Hepatocyte (in vitro differentiated cells): ENCODE data around the gene KLHL7. TPM values are rescaled to one million over a fixed set of nuclear protein-coding genes. Genes with fewer than 3 reads are reported as not detected.

Experiments used
- DNase-seq: peaks from one replicate; pipeline ENCODE4 v3.0.0-alpha.2; 2016; ENCODE audit warnings: low spot score
- H2AFZ ChIP-seq: fragments of 200-600 bp; sonication (generic); 2 replicates; pipeline ENCODE4 v1.6.0; 2016; ENCODE audit warnings: antibody characterized with exemption, mild to moderate bottlenecking
- H3K27ac ChIP-seq: fragments of 200-600 bp; sonication (generic); 2 replicates; pipeline ENCODE4 v1.5.1; 2016; ENCODE audit warnings: mild to moderate bottlenecking
- H3K27me3 ChIP-seq: fragments of 200-600 bp; sonication (generic); 2 replicates; pipeline ENCODE4 v1.6.1; 2016
- H3K36me3 ChIP-seq: fragments of 200-600 bp; sonication (generic); replicated peaks from 2 replicates; pipeline ENCODE4 v1.5.1; 2016; ENCODE audit warnings: low read depth; ENCODE audit not compliant: insufficient read depth
- H3K4me1 ChIP-seq: fragments of 200-600 bp; sonication (generic); 2 replicates; pipeline ENCODE4 v1.5.1; 2016; ENCODE audit warnings: mild to moderate bottlenecking, moderate library complexity; ENCODE audit not compliant: insufficient read depth
- H3K4me2 ChIP-seq: fragments of 200-600 bp; sonication (generic); 2 replicates; pipeline ENCODE4 v1.6.0; 2016
- H3K4me3 ChIP-seq: fragments of 200-600 bp; sonication (generic); 2 replicates; pipeline ENCODE4 v1.5.1; 2016; ENCODE audit warnings: mild to moderate bottlenecking
- H3K79me2 ChIP-seq: fragments of 200-600 bp; sonication (generic); 2 replicates; pipeline ENCODE4 v1.6.0; 2017; ENCODE audit warnings: mild to moderate bottlenecking
- H3K9me2 ChIP-seq: fragments of 200-600 bp; sonication (generic); replicated peaks from 2 replicates; pipeline ENCODE4 v1.6.0; 2017; ENCODE audit warnings: mild to moderate bottlenecking; ENCODE audit not compliant: insufficient read depth
- H3K9me3 ChIP-seq: fragments of 200-600 bp; sonication (generic); 2 replicates; pipeline ENCODE4 v1.5.1; 2016; ENCODE audit warnings: low read depth, mild to moderate bottlenecking
- H4K20me1 ChIP-seq: fragments of 200-600 bp; sonication (generic); 2 replicates; pipeline ENCODE4 v1.6.0; 2016; ENCODE audit warnings: mild to moderate bottlenecking; ENCODE audit not compliant: insufficient read depth, poor library complexity, severe bottlenecking
- EZH2 ChIP-seq: fragments of 200-600 bp; sonication (generic); IDR thresholded peaks from 2 replicates; pipeline ENCODE4 v1.6.1; 2016; ENCODE audit warnings: antibody characterized with exemption, mild to moderate bottlenecking, borderline replicate concordance
- EZH2phosphoT487 ChIP-seq: fragments of 200-600 bp; sonication (generic); IDR thresholded peaks from one replicate; pipeline ENCODE4 v1.6.1; 2018; ENCODE audit warnings: antibody characterized with exemption, mild to moderate bottlenecking, low read depth, moderate library complexity; ENCODE audit not compliant: unreplicated experiment, severe bottlenecking
- WGBS: methylation state at CpG from one replicate; pipeline ENCODE4 v1.1.6; 2016; ENCODE audit warnings: low lambda C conversion rate; ENCODE audit errors: missing lambda C conversion rate; 5-methylcytosine and 5-hydroxymethylcytosine counted together
- polyA plus RNA-seq: library from polyadenylated mRNA; unstranded; fragments of >200 nt; fragmentation: Nextera tagmentation; extraction: Ambion mirVana; gene quantifications from 2 replicates; pipeline ENCODE4 v1.2.1, GENCODE V29; 2016
- total RNA-seq: library from RNA; depleted of rRNA; stranded (reverse); fragments of >200 nt; gene quantifications from 2 replicates; pipeline ENCODE4 v1.2.3, GENCODE V29; 2014
- TF ChIP-seq, protein P1 (sequence below): fragments of 200-600 bp; sonication (generic); IDR thresholded peaks from 2 replicates; pipeline ENCODE4 v1.5.1; 2016; ENCODE audit warnings: antibody characterized with exemption, mild to moderate bottlenecking; ENCODE audit not compliant: poor library complexity

The KLHL7 gene
- total and polyA plus RNA-seq, 2 experiments from 2014 or later: 30.7 to 39.4 TPM

DNA sequence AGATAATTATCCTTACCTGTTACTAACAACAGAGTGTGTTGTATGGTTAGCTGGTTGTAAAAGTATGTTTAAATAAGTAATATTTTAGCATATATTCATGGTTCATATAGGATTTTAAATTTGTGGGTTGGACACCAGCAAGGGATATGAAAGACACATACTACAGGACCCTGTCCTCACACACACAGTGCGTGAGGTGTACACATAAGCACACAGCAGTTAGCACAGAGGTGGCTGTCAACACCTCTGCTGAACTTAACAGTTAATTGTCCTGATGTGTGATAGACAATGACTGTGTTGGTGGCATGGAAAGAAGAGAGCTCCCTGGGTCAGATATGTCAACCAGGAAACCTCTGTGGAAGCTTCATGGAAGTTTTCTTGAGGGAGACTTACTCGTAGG, 53.0 kb downstream of the KLHL7 start:
- Histone ChIP-seq H3K4me3 (no peak overlapping the region), H3K9me2 (no peaks in the 10 kb centered on the region), H3K79me2 (no peaks in the 10 kb centered on the region), H3K9me3 (no peaks in the 10 kb centered on the region), H3K4me1 (peaks cover 3% of the 10 kb centered on the region), H3K36me3 (no peaks in the 10 kb centered on the region), H3K27ac (no peak overlapping the region), H3K4me2 (no peak overlapping the region), H2AFZ (no peak overlapping the region), H4K20me1 (no peaks in the 10 kb centered on the region), H3K27me3 (no peaks in the 10 kb centered on the region)
- DNase-seq: no peak
- TF ChIP-seq, protein P1, sequence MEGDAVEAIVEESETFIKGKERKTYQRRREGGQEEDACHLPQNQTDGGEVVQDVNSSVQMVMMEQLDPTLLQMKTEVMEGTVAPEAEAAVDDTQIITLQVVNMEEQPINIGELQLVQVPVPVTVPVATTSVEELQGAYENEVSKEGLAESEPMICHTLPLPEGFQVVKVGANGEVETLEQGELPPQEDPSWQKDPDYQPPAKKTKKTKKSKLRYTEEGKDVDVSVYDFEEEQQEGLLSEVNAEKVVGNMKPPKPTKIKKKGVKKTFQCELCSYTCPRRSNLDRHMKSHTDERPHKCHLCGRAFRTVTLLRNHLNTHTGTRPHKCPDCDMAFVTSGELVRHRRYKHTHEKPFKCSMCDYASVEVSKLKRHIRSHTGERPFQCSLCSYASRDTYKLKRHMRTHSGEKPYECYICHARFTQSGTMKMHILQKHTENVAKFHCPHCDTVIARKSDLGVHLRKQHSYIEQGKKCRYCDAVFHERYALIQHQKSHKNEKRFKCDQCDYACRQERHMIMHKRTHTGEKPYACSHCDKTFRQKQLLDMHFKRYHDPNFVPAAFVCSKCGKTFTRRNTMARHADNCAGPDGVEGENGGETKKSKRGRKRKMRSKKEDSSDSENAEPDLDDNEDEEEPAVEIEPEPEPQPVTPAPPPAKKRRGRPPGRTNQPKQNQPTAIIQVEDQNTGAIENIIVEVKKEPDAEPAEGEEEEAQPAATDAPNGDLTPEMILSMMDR: no peak
- TF ChIP-seq EZH2phosphoT487: no peak
- no peak for TF ChIP-seq EZH2
- 98% methylated on average over 2 of the region's 2 CpGs for WGBS

DNA sequence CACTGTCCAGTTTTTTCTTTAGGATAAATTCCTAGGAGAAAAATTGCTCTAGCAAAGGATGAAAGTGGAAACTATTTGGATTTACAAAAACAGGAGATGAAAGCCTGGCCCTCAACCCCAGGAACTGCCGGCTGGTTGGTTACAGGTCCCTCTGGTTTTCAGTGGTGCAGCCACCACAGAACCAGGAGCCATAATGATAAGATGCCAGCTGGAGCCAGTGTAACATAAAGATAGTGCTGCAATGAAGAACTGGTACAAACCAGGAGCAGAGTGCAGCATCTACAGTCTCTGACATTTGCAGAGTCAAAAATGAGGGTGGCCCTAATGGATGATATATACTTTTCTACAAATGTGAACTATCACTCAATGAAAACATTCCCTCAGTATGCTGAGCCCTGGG, 55.9 kb downstream of the KLHL7 start:
- Histone ChIP-seq H3K79me2 (no peaks in the 10 kb centered on the region), H3K27ac (no peak overlapping the region), H3K9me3 (no peaks in the 10 kb centered on the region), H3K36me3 (no peaks in the 10 kb centered on the region), H3K4me3 (no peak overlapping the region), H2AFZ (no peak overlapping the region), H3K27me3 (no peaks in the 10 kb centered on the region), H3K4me1 (peaks cover 3% of the 10 kb centered on the region), H3K9me2 (no peaks in the 10 kb centered on the region), H3K4me2 (no peak overlapping the region), H4K20me1 (no peaks in the 10 kb centered on the region)
- no peak for DNase-seq
- 96% methylated on average over 1 of the region's 1 CpG for WGBS
- TF ChIP-seq, protein P1: no peak
- TF ChIP-seq EZH2phosphoT487: no peak
- no peak for TF ChIP-seq EZH2

DNA sequence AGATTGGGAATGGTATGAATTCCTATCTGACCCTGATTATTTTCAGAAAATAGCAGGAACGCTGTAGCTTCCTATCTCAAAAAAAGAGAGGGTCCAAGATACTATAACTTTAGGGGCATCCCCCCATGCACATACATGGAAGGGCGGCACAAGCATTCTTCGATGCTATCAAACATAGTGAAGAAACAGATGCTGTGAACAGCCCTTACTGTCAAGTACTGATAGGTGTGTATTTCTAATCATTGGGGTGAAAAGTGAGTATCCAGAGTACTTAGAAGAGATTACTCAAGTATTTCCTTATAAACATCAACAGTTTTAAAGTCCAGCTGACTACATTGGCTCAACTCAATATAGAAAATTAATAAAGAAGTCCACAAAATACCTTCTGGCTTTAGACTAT, 59.3 kb downstream of the KLHL7 start:
- Histone ChIP-seq H3K27me3 (no peaks in the 10 kb centered on the region), H3K4me2 (no peak overlapping the region), H4K20me1 (no peaks in the 10 kb centered on the region), H3K9me3 (no peaks in the 10 kb centered on the region), H3K79me2 (no peaks in the 10 kb centered on the region), H2AFZ (no peak overlapping the region), H3K27ac (no peak overlapping the region), H3K9me2 (no peaks in the 10 kb centered on the region), H3K36me3 (no peaks in the 10 kb centered on the region), H3K4me3 (no peak overlapping the region), H3K4me1 (peaks cover 3% of the 10 kb centered on the region)
- TF ChIP-seq, protein P1: no peak
- TF ChIP-seq EZH2 (no peak), EZH2phosphoT487 (no peak)
- 92% methylated on average over 3 of the region's 3 CpGs for WGBS
- no peak for DNase-seq

DNA sequence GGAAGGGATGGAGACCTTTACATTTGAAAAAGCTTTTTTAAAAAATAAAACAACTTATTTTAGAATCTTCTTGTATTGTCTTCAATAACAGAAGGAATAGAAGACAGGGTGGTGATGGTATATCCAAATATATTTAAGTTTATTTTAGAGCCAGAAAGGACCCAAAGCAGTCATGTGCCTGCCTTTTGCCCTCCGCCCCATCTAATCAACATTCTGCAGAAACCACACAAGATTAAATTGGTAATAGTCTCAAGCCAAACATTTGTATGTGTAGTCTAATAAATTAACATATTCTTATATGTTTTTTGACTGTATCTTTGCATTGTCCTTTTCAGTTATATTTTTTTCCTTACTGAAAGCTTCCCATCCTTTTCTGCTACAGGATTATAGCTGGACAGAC, 59.7 kb downstream of the KLHL7 start:
- Histone ChIP-seq H3K27ac (no peak overlapping the region), H3K79me2 (no peaks in the 10 kb centered on the region), H3K4me3 (no peak overlapping the region), H4K20me1 (no peaks in the 10 kb centered on the region), H3K36me3 (no peaks in the 10 kb centered on the region), H3K4me1 (no peaks in the 10 kb centered on the region), H3K9me3 (no peaks in the 10 kb centered on the region), H3K27me3 (no peaks in the 10 kb centered on the region), H3K9me2 (no peaks in the 10 kb centered on the region), H2AFZ (no peak overlapping the region), H3K4me2 (no peak overlapping the region)
- TF ChIP-seq, protein P1: no peak
- TF ChIP-seq EZH2 (no peak), EZH2phosphoT487 (no peak)
- 100% methylated on average over 1 of the region's 1 CpG for WGBS
- DNase-seq: no peak
